K562 (cell line): ENCODE measurements around the gene NDOR1. TPM values are rescaled to one million over a fixed set of nuclear protein-coding genes. Genes with fewer than 3 reads are reported as not detected.

Experiments
- DACH1 ChIP-seq: fragments of 450-650 bp; IDR thresholded peaks from 2 replicates; pipeline ENCODE4 v1.6.1; 2018; ENCODE audit not compliant: partially characterized antibody
- L3MBTL2 ChIP-seq: fragments of 450-650 bp; IDR thresholded peaks from 2 replicates; pipeline ENCODE4 v1.6.1; 2016; ENCODE audit warnings: mild to moderate bottlenecking, moderate library complexity
- MEF2D ChIP-seq: conservative IDR thresholded peaks from 2 replicates; pipeline ENCODE4 v1.6.1; 2016; ENCODE audit warnings: low read depth, missing genetic modification characterization, missing compliant biosample characterization
- SP1 ChIP-seq: sonication (generic); formaldehyde crosslinking; IDR thresholded peaks from 2 replicates; pipeline ENCODE4 v1.8.1; 2022; ENCODE audit warnings: mild to moderate bottlenecking, missing genetic modification reagents
- TFAP4 ChIP-seq: sonication (generic); formaldehyde crosslinking; IDR thresholded peaks from 2 replicates; pipeline ENCODE4 v1.8.0; 2022; ENCODE audit warnings: missing genetic modification reagents, mild to moderate bottlenecking, moderate library complexity, borderline replicate concordance
- ZBTB33 ChIP-seq: sonication (generic); formaldehyde crosslinking; IDR thresholded peaks from 2 replicates; pipeline ENCODE4 v1.8.1; 2023; ENCODE audit warnings: mild to moderate bottlenecking, missing genetic modification reagents
- ZNF197 ChIP-seq: fragments of 200-800 bp; sonication (Bioruptor generic); IDR thresholded peaks from 2 replicates; pipeline ENCODE4 v1.6.1; 2016; ENCODE audit warnings: low read depth, missing genetic modification characterization, missing compliant biosample characterization
- ZNF766 ChIP-seq: fragments of 200-800 bp; sonication (Bioruptor generic); conservative IDR thresholded peaks from 2 replicates; pipeline ENCODE4 v1.6.1; 2016; ENCODE audit warnings: missing genetic modification characterization, missing compliant biosample characterization
- polyA plus RNA-seq, 8 experiments: library from polyadenylated mRNA; depleted of rRNA in 4 of 8; stranded (reverse) in 5 of 8; unstranded in 3 of 8; fragments of >200 nt; fragmentation: Nextera tagmentation in 2 of 8; fragmentation: Illumina TruSeq in 1 of 8; extraction: Ambion mirVana in 2 of 8; extraction: Trizol in 1 of 8; gene quantifications; 2 replicates each; pipeline versions ENCODE4 v1.2.1 to v1.2.3, GENCODE V29; 2011 to 2014; ENCODE audit warnings: inconsistent platforms in 1 of 8, missing spikeins in 1 of 8
- total RNA-seq, 7 experiments: library from RNA; depleted of rRNA in 6 of 7; stranded (reverse); fragments of >200 nt in 6 of 7; fragmentation: Illumina TruSeq in 2 of 7; extraction: Trizol in 2 of 7; gene quantifications; 2 replicates each; pipeline versions ENCODE4 v1.2.1 to v1.2.3, GENCODE V29; 2011 to 2021; ENCODE audit warnings: low replicate concordance in 1 of 7

NDOR1 gene
- total and polyA plus RNA-seq, 9 of the 15 experiments (the other 6 are each of a cell fraction or from before 2014, with no cell fraction given), result 0.06 to 36.9 (median 6.9) TPM

GRCh38 chr9:137253717-137254623 is 48.5 kb downstream of the NDOR1 start (continued):
- TF ChIP-seq L3MBTL2 (peak; percentile 52; the same call in 1 of the 2 replicates), ZBTB33 (peak; percentile 81), SP1 (CRISPR knock-in tag) (0 out of 2 replicates have a peak, but pooled peaks have one; percentile 51), ZNF197 (no peak), DACH1 (peak; percentile 44), ZNF766 (no peak), TFAP4 (CRISPR knock-in tag) (peak; percentile 69; the same call in 1 of the 2 replicates), MEF2D (tag) (no peak)
